ENCODE results near the gene SUB1. TPM values are rescaled to one million over a fixed set of nuclear protein-coding genes. Genes with fewer than 3 reads are reported as not detected.

Gene SUB1
- polyA plus RNA-seq, 1 donor from 2014 or later = 1,107 TPM

- no peak for TF ChIP-seq MXI1 (conservative IDR thresholded peaks at IDR 0.05; ENCODE audit: poor library complexity, severe bottlenecking)
- TF ChIP-seq EZH2 (IDR thresholded peaks at IDR 0.05; ENCODE audit: borderline replicate concordance, insufficient read depth, low read length, poor library complexity, severe bottlenecking) = no peak
- no peak for TF ChIP-seq POLR2AphosphoS5 (IDR thresholded peaks at IDR 0.05)
- no peak for TF ChIP-seq TAF1 (IDR thresholded peaks at IDR 0.05; ENCODE audit: low read depth)
- TF ChIP-seq REST (IDR thresholded peaks at IDR 0.05; ENCODE audit: borderline replicate concordance) = no peak
- no peak for TF ChIP-seq EP300 (conservative IDR thresholded peaks at IDR 0.05; ENCODE audit: poor library complexity, severe bottlenecking)
- TF ChIP-seq RAD21 (conservative IDR thresholded peaks at IDR 0.05) = no peak
- no peak for TF ChIP-seq CTCF (IDR thresholded peaks at IDR 0.05; ENCODE audit: poor library complexity, severe bottlenecking)
- TF ChIP-seq SMC3 (conservative IDR thresholded peaks at IDR 0.05; ENCODE audit: poor library complexity) = no peak
- H4K20me1 ChIP-seq (ENCODE audit: insufficient read depth) = no peaks in the 10 kb centered on the region
- H3K4me2 ChIP-seq (ENCODE audit: low read length) = no peak overlapping the region
Observed at GRCh38 chr5:32639943-32640342, 54.6 kb downstream of the SUB1 start.

GRCh38 chr5:32642276-32643002 lies 57.1 kb downstream of the SUB1 start:
- Histone ChIP-seq H3K4me2 (ENCODE audit: low read length) (no peak overlapping the region), H3K9ac (ENCODE audit: low read length) (no peak overlapping the region), H3K4me3 (ENCODE audit: low read length) (no peak overlapping the region), H3F3A (ENCODE audit: insufficient read depth, low read length, poor library complexity, severe bottlenecking) (no peaks in the 10 kb centered on the region), H3K36me3 (ENCODE audit: insufficient read depth, low read length) (no peaks in the 10 kb centered on the region), H4K20me1 (ENCODE audit: insufficient read depth) (no peaks in the 10 kb centered on the region), H3K27me3 (ENCODE audit: insufficient read depth, low read depth, low read length) (no peaks in the 10 kb centered on the region), H2AFZ (ENCODE audit: low read depth, low read length) (no peak overlapping the region), H3K79me2 (replicated peaks; ENCODE audit: insufficient read depth, low read length) (no peaks in the 10 kb centered on the region), H3K9me2 (ENCODE audit: insufficient read depth, low read length) (no peaks in the 10 kb centered on the region), H3K9me3 (ENCODE audit: low read length) (no peaks in the 10 kb centered on the region), H3K27ac (ENCODE audit: low read length) (no peak overlapping the region)
- no peak for TF ChIP-seq SMC3 (conservative IDR thresholded peaks at IDR 0.05; ENCODE audit: poor library complexity)
- TF ChIP-seq TAF1 (IDR thresholded peaks at IDR 0.05; ENCODE audit: low read depth) = no peak
- TF ChIP-seq RAD21 (conservative IDR thresholded peaks at IDR 0.05) = no peak
- no peak for TF ChIP-seq POLR2AphosphoS5 (IDR thresholded peaks at IDR 0.05)
- TF ChIP-seq EP300 (conservative IDR thresholded peaks at IDR 0.05; ENCODE audit: poor library complexity, severe bottlenecking) = no peak
- no peak for TF ChIP-seq EZH2 (IDR thresholded peaks at IDR 0.05; ENCODE audit: borderline replicate concordance, insufficient read depth, low read length, poor library complexity, severe bottlenecking)
- TF ChIP-seq MXI1 (conservative IDR thresholded peaks at IDR 0.05; ENCODE audit: poor library complexity, severe bottlenecking) = no peak
- TF ChIP-seq CTCF (IDR thresholded peaks at IDR 0.05; ENCODE audit: poor library complexity, severe bottlenecking) = no peak
- TF ChIP-seq REST (IDR thresholded peaks at IDR 0.05; ENCODE audit: borderline replicate concordance) = no peak

More at GRCh38 chr5:32639943-32640342, 54.6 kb downstream of the SUB1 start:
- Histone ChIP-seq H3K27ac (ENCODE audit: low read length) (no peak overlapping the region), H2AFZ (ENCODE audit: low read depth, low read length) (no peak overlapping the region), H3K9me2 (ENCODE audit: insufficient read depth, low read length) (no peaks in the 10 kb centered on the region), H3K4me3 (ENCODE audit: low read length) (no peak overlapping the region), H3K36me3 (ENCODE audit: insufficient read depth, low read length) (no peaks in the 10 kb centered on the region), H3F3A (ENCODE audit: insufficient read depth, low read length, poor library complexity, severe bottlenecking) (no peaks in the 10 kb centered on the region), H3K27me3 (ENCODE audit: insufficient read depth, low read depth, low read length) (no peaks in the 10 kb centered on the region), H3K9ac (ENCODE audit: low read length) (no peak overlapping the region), H3K79me2 (replicated peaks; ENCODE audit: insufficient read depth, low read length) (no peaks in the 10 kb centered on the region), H3K9me3 (ENCODE audit: low read length) (no peaks in the 10 kb centered on the region)
